K562 (cell line): ENCODE results near the gene CCDC88A. TPM values are rescaled to one million over a fixed set of nuclear protein-coding genes. Genes with fewer than 3 reads are reported as not detected.

Experiments used
- ATAC-seq: fragments of 200-7000 bp; cut with Tn5 transposase; 3 replicates; pipeline ENCODE4 v1.9.1; 2020; ENCODE audit warnings: moderate library complexity
- BruUV-seq: library from RNA; stranded (reverse); fragments of 400-500 nt; replicated peaks from 2 replicates; lab custom pipeline; 2021; lab: Mats Ljungman, UMichigan
- CTCF ChIA-PET: fragments of 300-600 bp; formaldehyde crosslinking; extraction: SDS; loops from one replicate; lab custom pipeline; 2021; ENCODE audit warnings: low intra/inter-chr PET ratio; lab: Yijun Ruan, JAX
- POLR2A ChIA-PET: fragments of 300-600, 350-650 bp; sonication (Branson Sonifier 250); formaldehyde crosslinking; extraction: SDS; loops from one replicate; lab custom pipeline; 2021; ENCODE audit warnings: antibody characterized with exemption, inconsistent platforms; lab: Yijun Ruan, JAX
- DNase-seq, 4 experiments: peaks; one replicate each; pipeline versions ENCODE4 v3.0.0 to v3.0.0-alpha.2; 2011 to 2018; ENCODE audit warnings: low spot score in 3 of 4, mixed read lengths in 3 of 4; ENCODE audit errors: extremely low read depth in 1 of 4
- FAIRE-seq: peaks from 2 replicates; lab custom pipeline; 2011; peaks lifted over from hg19 to GRCh38; lab: Jason Lieb, UNC
- H2AFZ ChIP-seq: 2 replicates; pipeline ENCODE4 v1.6.0; 2011; ENCODE audit warnings: low read depth, low read length, control low read depth, inconsistent platforms
- H3K27ac ChIP-seq: fragments of 200-600 bp; 3 replicates; pipeline ENCODE4 v1.8.0; 2011; ENCODE audit warnings: low read depth, mild to moderate bottlenecking, control low read depth, inconsistent platforms, low read length, moderate library complexity, mixed read lengths; ENCODE audit errors: extremely low read depth
- H3K27me3 ChIP-seq, 2 experiments: fragments of 300-600 bp in 1 of 2; 2 replicates in 1 of 2; 3 replicates in 1 of 2; pipeline versions ENCODE4 v1.6.0 to v1.8.0; 2011; ENCODE audit warnings: inconsistent platforms in 2 of 2, low read length in 2 of 2, mild to moderate bottlenecking in 1 of 2, mixed read lengths in 1 of 2, moderate library complexity in 1 of 2; ENCODE audit not compliant: control insufficient read depth in 2 of 2, insufficient read depth in 2 of 2
- H3K36me3 ChIP-seq: fragments of 300-600 bp; 3 replicates; pipeline ENCODE4 v1.8.0; 2011; ENCODE audit warnings: mild to moderate bottlenecking, low read length, inconsistent platforms; ENCODE audit not compliant: control insufficient read depth, insufficient read depth
- H3K4me1 ChIP-seq, 2 experiments: fragments of 200-600 bp in 1 of 2; replicated peaks in 1 of 2; 2 replicates in 1 of 2; 3 replicates in 1 of 2; pipeline versions ENCODE4 v1.5.1 to v1.8.0; 2011; ENCODE audit warnings: inconsistent platforms in 2 of 2, low read length in 2 of 2, mild to moderate bottlenecking in 1 of 2, mixed read lengths in 1 of 2, moderate library complexity in 1 of 2; ENCODE audit not compliant: control insufficient read depth in 2 of 2, insufficient read depth in 2 of 2
- H3K4me2 ChIP-seq: 2 replicates; pipeline ENCODE4 v1.6.1; 2011; ENCODE audit warnings: low read length, control low read depth, inconsistent platforms, mixed read lengths; ENCODE audit not compliant: insufficient read depth
- H3K4me3 ChIP-seq: fragments of 200-600 bp; sonication (generic), shearing (Covaris generic); 2 replicates; pipeline ENCODE4 v1.5.1; 2016; ENCODE audit warnings: control low read depth, inconsistent platforms
- H3K79me2 ChIP-seq: fragments of 200-600 bp; 3 replicates; pipeline ENCODE4 v1.8.0; 2011; ENCODE audit warnings: low read length, inconsistent platforms; ENCODE audit not compliant: control insufficient read depth, insufficient read depth
- H3K9ac ChIP-seq, 2 experiments: 2 replicates each; pipeline versions ENCODE4 v1.6.0 to v1.6.1; 2011; ENCODE audit warnings: low read depth in 2 of 2, low read length in 2 of 2, control low read depth in 1 of 2, inconsistent platforms in 1 of 2, mild to moderate bottlenecking in 1 of 2, mixed read lengths in 1 of 2; ENCODE audit not compliant: insufficient read depth in 1 of 2
- H3K9me1 ChIP-seq: one replicate; pipeline ENCODE4 v1.6.0; 2011; ENCODE audit warnings: inconsistent platforms, mild to moderate bottlenecking, low read length, moderate library complexity; ENCODE audit not compliant: control insufficient read depth, insufficient read depth
- H3K9me3 ChIP-seq: replicated peaks from 2 replicates; pipeline ENCODE4 v1.5.1; 2011; ENCODE audit warnings: low read depth, low read length, inconsistent platforms; ENCODE audit not compliant: control insufficient read depth, insufficient read depth
- H4K20me1 ChIP-seq: replicated peaks from 2 replicates; pipeline ENCODE4 v1.6.1; 2011; ENCODE audit warnings: low read length, inconsistent platforms, mixed read lengths; ENCODE audit not compliant: control insufficient read depth, insufficient read depth
- BACH1 ChIP-seq: fragments of 200-800 bp; sonication (Bioruptor generic); IDR thresholded peaks from 2 replicates; pipeline ENCODE4 v1.6.1; 2016; ENCODE audit warnings: missing genetic modification characterization, missing compliant biosample characterization
- BRD4 ChIP-seq: fragments of 200-600 bp; sonication (generic); IDR thresholded peaks from 2 replicates; pipeline ENCODE4 v1.6.1; 2017; ENCODE audit warnings: inconsistent platforms
- C11orf30 ChIP-seq: fragments of 450-650 bp; IDR thresholded peaks from 2 replicates; pipeline ENCODE4 v1.6.1; 2016; ENCODE audit warnings: low read depth, mild to moderate bottlenecking
- KDM1A ChIP-seq, 2 experiments: fragments of 450-650 bp; IDR thresholded peaks; 2 replicates each; pipeline ENCODE4 v1.6.1; 2016; ENCODE audit warnings: mild to moderate bottlenecking in 2 of 2
- MAFF ChIP-seq: IDR thresholded peaks from 2 replicates; pipeline ENCODE4 v1.6.1; 2012; ENCODE audit warnings: low read length, improper control_type of control experiment
- MAFG ChIP-seq: fragments of 450-650 bp; conservative IDR thresholded peaks from 2 replicates; pipeline ENCODE4 v1.6.1; 2016; ENCODE audit warnings: missing genetic modification characterization, missing compliant biosample characterization
- NFE2 ChIP-seq: IDR thresholded peaks from 2 replicates; pipeline ENCODE4 v1.6.1; 2014; ENCODE audit warnings: antibody characterized with exemption, low read depth
- NR2C2 ChIP-seq, 2 experiments: fragments of 200-800 bp in 1 of 2; sonication (Bioruptor generic) in 1 of 2; sonication (generic) in 1 of 2; formaldehyde crosslinking in 1 of 2; IDR thresholded peaks; 2 replicates each; pipeline versions ENCODE4 v1.6.1 to v1.8.0; 2016 to 2022; ENCODE audit warnings: mild to moderate bottlenecking in 1 of 2, missing compliant biosample characterization in 1 of 2, missing genetic modification characterization in 1 of 2, missing genetic modification reagents in 1 of 2
- PKNOX1 ChIP-seq: fragments of 450-650 bp; IDR thresholded peaks from 2 replicates; pipeline ENCODE4 v1.6.1; 2016
- POLR2H ChIP-seq: IDR thresholded peaks from 2 replicates; pipeline ENCODE4 v1.6.1; 2016; ENCODE audit warnings: missing genetic modification characterization, low read depth, mild to moderate bottlenecking, control low read depth, missing compliant biosample characterization, moderate library complexity
- SMARCA4 ChIP-seq: fragments of 450-650 bp; IDR thresholded peaks from 2 replicates; pipeline ENCODE4 v1.6.1; 2016
- ZNF316 ChIP-seq: fragments of 450-650 bp; IDR thresholded peaks from 2 replicates; pipeline ENCODE4 v1.6.1; 2016
- ZNF384 ChIP-seq: IDR thresholded peaks from 2 replicates; pipeline ENCODE4 v1.6.1; 2012; ENCODE audit warnings: low read depth, low read length, improper control_type of control experiment
- WGBS: fragments of 100-300 bp; shearing (Covaris generic); methylation state at CpG from one replicate; pipeline ENCODE4 v1.1.6; 2016; ENCODE audit warnings: low coverage, mixed read lengths; ENCODE audit not compliant: insufficient coverage; ENCODE audit errors: missing lambda C conversion rate; 5-methylcytosine and 5-hydroxymethylcytosine counted together
- in situ Hi-C: fragments of 300-500 bp; cut with MboI; formaldehyde crosslinking; loops from 4 replicates; pipeline ENCODE4 v1.15.0; 2018; ENCODE audit warnings: inconsistent platforms, mixed read lengths
- intact Hi-C: fragments of 100-400 bp; cut with micrococcal nuclease; formaldehyde crosslinking; loops from 2 replicates; pipeline ENCODE4 v1.14.2; 2022
- polyA plus RNA-seq, 8 experiments: library from polyadenylated mRNA; depleted of rRNA in 4 of 8; stranded (reverse) in 5 of 8; unstranded in 3 of 8; fragments of >200 nt; fragmentation: Nextera tagmentation in 2 of 8; fragmentation: Illumina TruSeq in 1 of 8; extraction: Ambion mirVana in 2 of 8; extraction: Trizol in 1 of 8; gene quantifications; 2 replicates each; pipeline versions ENCODE4 v1.2.1 to v1.2.3, GENCODE V29; 2011 to 2014; ENCODE audit warnings: inconsistent platforms in 1 of 8, missing spikeins in 1 of 8
- total RNA-seq, 7 experiments: library from RNA; depleted of rRNA in 6 of 7; stranded (reverse); fragments of >200 nt in 6 of 7; fragmentation: Illumina TruSeq in 2 of 7; extraction: Trizol in 2 of 7; gene quantifications; 2 replicates each; pipeline versions ENCODE4 v1.2.1 to v1.2.3, GENCODE V29; 2011 to 2021; ENCODE audit warnings: low replicate concordance in 1 of 7

Gene CCDC88A
- total and polyA plus RNA-seq, 9 of the 15 experiments (the other 6 are each of a cell fraction or from before 2014, with no cell fraction given) = 29.3 to 102 (median 55.6) TPM

- no peaks in the 10 kb centered on the region for H3K27me3 ChIP-seq
- WGBS = 16% methylated on average over 3 of the region's 3 CpGs
- ATAC-seq = peak; percentile 57
Observed at GRCh38 chr2:55460562-55460961, 40.9 kb upstream of the CCDC88A start.

More at GRCh38 chr2:55460562-55460961, 40.9 kb upstream of the CCDC88A start:
- Histone ChIP-seq H3K9ac (peak overlapping the region in 1 of 2 experiments; percentile 55; a peak in 2 of 4 replicates), H3K79me2 (no peaks in the 10 kb centered on the region), H3K9me1 (no peaks in the 10 kb centered on the region), H3K4me1 (peaks cover 0 to 25% of the 10 kb centered on the region in 2 experiments; a peak in 4 of 5 replicates), H4K20me1 (no peaks in the 10 kb centered on the region), H3K27ac (peak overlapping the region; percentile 74; the same call in 1 of the 3 replicates), H2AFZ (peak overlapping the region; percentile 85), H3K4me2 (peak overlapping the region; percentile 79), H3K36me3 (no peaks in the 10 kb centered on the region), H3K9me3 (no peaks in the 10 kb centered on the region), H3K4me3 (no peak overlapping the region)
- POLR2A ChIA-PET = no interaction called here
- CTCF ChIA-PET = no interaction called here
- DNase-seq (peak in 2 of 4 experiments; percentile 29 to 30), FAIRE-seq (peak; percentile 11)
- in situ Hi-C loops = no loop called here
- intact Hi-C loops = loop anchor here (2.0 kb wide), 1 partner anchor 58 kb away; the partner anchor contains the start of gene CFAP36
- TF ChIP-seq BRD4 (0 out of 2 replicates have a peak, but pooled peaks have one; percentile 7), SMARCA4 (no peak; the same call in 1 of the 2 replicates), C11orf30 (peak; percentile 76), PKNOX1 (no peak), NR2C2 (CRISPR knock-in tag; IDR thresholded peaks at IDR 0.05) (no peak), NR2C2 (tag; IDR thresholded peaks at IDR 0.05) (peak; percentile 58; the same call in 1 of the 2 replicates), MAFF (peak; percentile 24; the same call in 1 of the 2 replicates), KDM1A (IDR thresholded peaks at IDR 0.05) (peak in 1 of 2 experiments; percentile 35; a peak in 1 of 4 replicates), NFE2 (peak; percentile 79), ZNF384 (peak; percentile 89), BACH1 (tag) (peak; percentile 75; the same call in 1 of the 2 replicates), ZNF316 (peak; percentile 87), POLR2H (tag) (no peak), MAFG (tag) (peak; percentile 78)
- no TSS peak for BruUV-seq
